Fibroblast of lung (primary cell): ENCODE results near the gene CFAP97D1.

Source experiments
- CTCF ChIP-seq, 2 donors: IDR thresholded peaks in 1 of 2; conservative IDR thresholded peaks in 1 of 2; 1 replicate in 1 of 2; 2 replicates in 1 of 2; pipeline ENCODE4 v1.5.1; 2011 to 2012; ENCODE audit warnings: low read length in 2 of 2, control low read depth in 1 of 2, inconsistent platforms in 1 of 2, low read depth in 1 of 2, mild to moderate bottlenecking in 1 of 2
- EZH2 ChIP-seq: IDR thresholded peaks from 2 replicates; pipeline ENCODE4 v1.5.1; 2012; ENCODE audit warnings: low read length, control low read depth, mild to moderate bottlenecking; ENCODE audit errors: missing control alignments

GRCh38 chr17:43771463-43771862 is 8.8 kb upstream of the CFAP97D1 start:
- TF ChIP-seq CTCF (conservative IDR thresholded peaks at IDR 0.05 in 1 of 2, IDR thresholded peaks at IDR 0.05 in 1 of 2; ENCODE audit: low read depth in 1 of 2, low read length in 2 of 2) (no peak), EZH2 (no peak)
